HUES64 (cell line): ENCODE results near the gene CCDC69.

ENCODE experiments used
- H3K27ac ChIP-seq: 2 replicates; pipeline ENCODE4 v1.7.0; 2013; ENCODE audit warnings: low read depth, low read length, inconsistent platforms
- H3K27me3 ChIP-seq: 2 replicates; pipeline ENCODE4 v1.6.1; 2013; ENCODE audit warnings: mild to moderate bottlenecking, low read length; ENCODE audit not compliant: insufficient read depth
- H3K36me3 ChIP-seq: 2 replicates; pipeline ENCODE4 v1.6.1; 2013; ENCODE audit warnings: mild to moderate bottlenecking, low read length; ENCODE audit not compliant: insufficient read depth
- H3K4me1 ChIP-seq: 2 replicates; pipeline ENCODE4 v1.6.1; 2013; ENCODE audit warnings: mild to moderate bottlenecking, low read length, moderate library complexity; ENCODE audit not compliant: insufficient read depth
- H3K4me3 ChIP-seq: 2 replicates; pipeline ENCODE4 v1.5.1; 2013; ENCODE audit warnings: mild to moderate bottlenecking, low read length, moderate library complexity
- H3K9ac ChIP-seq: 2 replicates; pipeline ENCODE4 v1.6.1; 2013; ENCODE audit warnings: mild to moderate bottlenecking, low read depth, low read length
- H3K9me3 ChIP-seq: 2 replicates; pipeline ENCODE4 v1.6.1; 2013; ENCODE audit warnings: low read depth, low read length; ENCODE audit not compliant: insufficient read depth
- WGBS: fragments of 150-250, 120-280 bp; methylation state at CpG from one replicate; pipeline ENCODE4 v1.1.7; 2013; ENCODE audit warnings: missing lambda C conversion rate; 5-methylcytosine and 5-hydroxymethylcytosine counted together

Gene CCDC69

GRCh38 chr5:151148583-151148982, 75.3 kb downstream of the CCDC69 start:
- Histone ChIP-seq H3K9me3 (no peaks in the 10 kb centered on the region), H3K36me3 (peaks cover 8% of the 10 kb centered on the region; the same call in 1 of the 2 replicates), H3K27me3 (no peaks in the 10 kb centered on the region), H3K27ac (no peak overlapping the region), H3K9ac (no peak overlapping the region), H3K4me3 (no peak overlapping the region), H3K4me1 (peaks cover 14% of the 10 kb centered on the region; the same call in 1 of the 2 replicates)
- WGBS = 80% methylated on average over 7 of the region's 7 CpGs

- H3K36me3 ChIP-seq = peaks cover 8% of the 10 kb centered on the region; the same call in 1 of the 2 replicates
- H3K27ac ChIP-seq = no peak overlapping the region
- H3K9me3 ChIP-seq = no peaks in the 10 kb centered on the region
- H3K4me1 ChIP-seq = peaks cover 16% of the 10 kb centered on the region
- WGBS = 97% methylated on average over 4 of the region's 4 CpGs
- no peak overlapping the region for H3K4me3 ChIP-seq
- H3K27me3 ChIP-seq = no peaks in the 10 kb centered on the region
- no peak overlapping the region for H3K9ac ChIP-seq
These were observed 76.9 kb downstream of the CCDC69 start for GRCh38 chr5:151147033-151147432.

GRCh38 chr5:151146061-151146460, 77.8 kb downstream of the CCDC69 start:
- Histone ChIP-seq H3K27ac (no peak overlapping the region), H3K36me3 (peaks cover 8% of the 10 kb centered on the region; the same call in 1 of the 2 replicates), H3K27me3 (no peaks in the 10 kb centered on the region), H3K4me3 (no peak overlapping the region), H3K9me3 (no peaks in the 10 kb centered on the region), H3K9ac (no peak overlapping the region), H3K4me1 (peaks cover 23% of the 10 kb centered on the region)

- H3K4me3 ChIP-seq = no peak overlapping the region
- no peaks in the 10 kb centered on the region for H3K9me3 ChIP-seq
- H3K36me3 ChIP-seq = peaks cover 10% of the 10 kb centered on the region
- peaks cover 12% of the 10 kb centered on the region for H3K4me1 ChIP-seq
- no peaks in the 10 kb centered on the region for H3K27me3 ChIP-seq
- no peak overlapping the region for H3K27ac ChIP-seq
- no peak overlapping the region for H3K9ac ChIP-seq
- 91% methylated on average over 7 of the region's 7 CpGs for WGBS
These were observed 79.0 kb downstream of the CCDC69 start for GRCh38 chr5:151144922-151145321.

GRCh38 chr5:151144275-151144674, 79.6 kb downstream of the CCDC69 start:
- Histone ChIP-seq H3K36me3 (peaks cover 16% of the 10 kb centered on the region), H3K27ac (no peak overlapping the region), H3K4me1 (peaks cover 11% of the 10 kb centered on the region), H3K4me3 (no peak overlapping the region), H3K9me3 (no peaks in the 10 kb centered on the region), H3K27me3 (no peaks in the 10 kb centered on the region), H3K9ac (no peak overlapping the region)
- 88% methylated on average over 4 of the region's 6 CpGs for WGBS

- H3K9me3 ChIP-seq = no peaks in the 10 kb centered on the region
- WGBS = 86% methylated on average over 7 of the region's 7 CpGs
These were observed 80.2 kb downstream of the CCDC69 start for GRCh38 chr5:151143645-151144044.

GRCh38 chr5:151142933-151143332, 81.0 kb downstream of the CCDC69 start:
- peaks cover 11% of the 10 kb centered on the region for H3K4me1 ChIP-seq
- no peaks in the 10 kb centered on the region for H3K27me3 ChIP-seq
- H3K9me3 ChIP-seq = no peaks in the 10 kb centered on the region
- no peak overlapping the region for H3K9ac ChIP-seq
- WGBS = 100% methylated on average over 1 of the region's 1 CpG
- H3K4me3 ChIP-seq = no peak overlapping the region
- peaks cover 29% of the 10 kb centered on the region for H3K36me3 ChIP-seq
- no peak overlapping the region for H3K27ac ChIP-seq

More at GRCh38 chr5:151143645-151144044, 80.2 kb downstream of the CCDC69 start:
- Histone ChIP-seq H3K9ac (no peak overlapping the region), H3K4me3 (no peak overlapping the region), H3K27ac (no peak overlapping the region), H3K27me3 (no peaks in the 10 kb centered on the region), H3K36me3 (peaks cover 22% of the 10 kb centered on the region), H3K4me1 (peaks cover 11% of the 10 kb centered on the region)

- Histone ChIP-seq H3K4me1 (peaks cover 11% of the 10 kb centered on the region), H3K9me3 (no peaks in the 10 kb centered on the region), H3K27me3 (no peaks in the 10 kb centered on the region), H3K27ac (no peak overlapping the region; the same call in 1 of the 2 replicates), H3K4me3 (no peak overlapping the region), H3K9ac (0 out of 2 replicates have a peak overlapping the region, but pooled peaks have one; percentile 22), H3K36me3 (peaks cover 37% of the 10 kb centered on the region)
- 56% methylated on average over 15 of the region's 15 CpGs for WGBS
These were observed 82.4 kb downstream of the CCDC69 start for GRCh38 chr5:151141535-151141934.

- no peaks in the 10 kb centered on the region for H3K9me3 ChIP-seq
- H3K4me3 ChIP-seq = no peak overlapping the region
- H3K4me1 ChIP-seq = peaks cover 11% of the 10 kb centered on the region
- peaks cover 41% of the 10 kb centered on the region for H3K36me3 ChIP-seq
- no peaks in the 10 kb centered on the region for H3K27me3 ChIP-seq
- 94% methylated on average over 6 of the region's 7 CpGs for WGBS
- no peak overlapping the region for H3K27ac ChIP-seq
- no peak overlapping the region for H3K9ac ChIP-seq
These were observed 83.0 kb downstream of the CCDC69 start for GRCh38 chr5:151140686-151141459.

- Histone ChIP-seq H3K27me3 (no peaks in the 10 kb centered on the region), H3K36me3 (peaks cover 54% of the 10 kb centered on the region), H3K9ac (no peak overlapping the region), H3K9me3 (no peaks in the 10 kb centered on the region), H3K4me3 (no peak overlapping the region), H3K4me1 (peaks cover 11% of the 10 kb centered on the region), H3K27ac (no peak overlapping the region)
- 88% methylated on average over 3 of the region's 3 CpGs for WGBS
These were observed 84.2 kb downstream of the CCDC69 start for GRCh38 chr5:151139646-151140045.

- Histone ChIP-seq H3K27me3 (no peaks in the 10 kb centered on the region), H3K27ac (no peak overlapping the region), H3K4me3 (no peak overlapping the region), H3K4me1 (peaks cover 11% of the 10 kb centered on the region), H3K9ac (no peak overlapping the region), H3K36me3 (peaks cover 60% of the 10 kb centered on the region), H3K9me3 (no peaks in the 10 kb centered on the region)
- whole genome bisulfite sequencing = 95% methylated on average over 8 of the region's 8 CpGs
These were observed 84.9 kb downstream of the CCDC69 start for GRCh38 chr5:151139015-151139414.
